CD14-positive monocyte (primary cell): ENCODE measurements around the gene PPP2R2C. TPM values are rescaled to one million over a fixed set of nuclear protein-coding genes. Genes with fewer than 3 reads are reported as not detected.

ENCODE experiments used
- DNase-seq, 3 donors: peaks; one replicate each; pipeline ENCODE4 v3.0.0-alpha.2; 2011 to 2022
- H2AFZ ChIP-seq: 2 replicates; pipeline ENCODE4 v1.6.0; 2012; ENCODE audit warnings: mild to moderate bottlenecking, low read depth, low read length, inconsistent platforms; ENCODE audit not compliant: insufficient read depth, poor library complexity, severe bottlenecking
- H3K27ac ChIP-seq, 2 donors: 1 replicate in 1 of 2; 2 replicates in 1 of 2; pipeline ENCODE4 v1.5.1; 2012 to 2013; ENCODE audit warnings: low read length in 2 of 2, control low read depth in 1 of 2, inconsistent platforms in 1 of 2, low read depth in 1 of 2, mild to moderate bottlenecking in 1 of 2
- H3K27me3 ChIP-seq, 2 donors: one replicate each; pipeline versions ENCODE4 v1.6.0 to v1.6.1; 2011 to 2013; ENCODE audit warnings: low read length in 2 of 2; ENCODE audit not compliant: control insufficient read depth in 2 of 2, insufficient read depth in 2 of 2
- H3K36me3 ChIP-seq, 2 donors: replicated peaks in 1 of 2; 1 replicate in 1 of 2; 2 replicates in 1 of 2; pipeline versions ENCODE4 v1.5.1 to v1.6.1; 2012 to 2013; ENCODE audit warnings: low read length in 2 of 2, control low read depth in 1 of 2, inconsistent platforms in 1 of 2, mild to moderate bottlenecking in 1 of 2; ENCODE audit not compliant: insufficient read depth in 2 of 2, control insufficient read depth in 1 of 2
- H3K4me1 ChIP-seq, 2 donors: 1 replicate in 1 of 2; 2 replicates in 1 of 2; pipeline versions ENCODE4 v1.5.1 to v1.6.1; 2012 to 2013; ENCODE audit warnings: low read length in 2 of 2, control low read depth in 1 of 2, inconsistent platforms in 1 of 2, mild to moderate bottlenecking in 1 of 2, moderate library complexity in 1 of 2; ENCODE audit not compliant: insufficient read depth in 2 of 2, control insufficient read depth in 1 of 2
- H3K4me2 ChIP-seq: replicated peaks from 2 replicates; pipeline ENCODE3; 2012; ENCODE audit warnings: low read length, moderate library complexity, mild to moderate bottlenecking; ENCODE audit not compliant: poor library complexity, severe bottlenecking; ENCODE audit errors: extremely low read depth
- H3K4me3 ChIP-seq, 3 experiments: fragments of 200-600 bp in 1 of 3; sonication (generic) in 1 of 3; replicated peaks in 1 of 3; 1 replicate in 2 of 3; 2 replicates in 1 of 3; pipeline ENCODE4 v1.5.1; 2011 to 2013; ENCODE audit warnings: low read length in 3 of 3, mild to moderate bottlenecking in 3 of 3, control low read depth in 2 of 3, low read depth in 2 of 3, inconsistent platforms in 1 of 3, moderate library complexity in 1 of 3
- H3K79me2 ChIP-seq: 2 replicates; pipeline ENCODE4 v1.6.0; 2012; ENCODE audit warnings: mild to moderate bottlenecking, control low read depth, inconsistent platforms, low read length, moderate library complexity; ENCODE audit not compliant: insufficient read depth
- H3K9ac ChIP-seq: 2 replicates; pipeline ENCODE4 v1.6.0; 2017; ENCODE audit warnings: low read length, mild to moderate bottlenecking; ENCODE audit not compliant: insufficient read depth, poor library complexity, severe bottlenecking
- H3K9me3 ChIP-seq, 2 donors: replicated peaks in 1 of 2; 1 replicate in 1 of 2; 2 replicates in 1 of 2; pipeline versions ENCODE4 v1.5.1 to v1.6.1; 2012 to 2013; ENCODE audit warnings: low read length in 2 of 2, control low read depth in 1 of 2; ENCODE audit not compliant: control insufficient read depth in 1 of 2, insufficient read depth in 1 of 2
- H4K20me1 ChIP-seq: 2 replicates; pipeline ENCODE4 v1.6.0; 2012; ENCODE audit warnings: mild to moderate bottlenecking, low read length, control low read depth, moderate library complexity; ENCODE audit not compliant: insufficient read depth
- H3K27ac Mint-ChIP-seq, 7 donors: one replicate each; pipeline ENCODE4 v1.8.0; 2020; ENCODE audit warnings: mild to moderate bottlenecking in 7 of 7, mixed read lengths in 7 of 7, moderate library complexity in 6 of 7, inconsistent platforms in 2 of 7
- H3K27me3 Mint-ChIP-seq, 3 donors: one replicate each; pipeline ENCODE4 v1.8.0; 2021 to 2022; ENCODE audit warnings: low read depth in 3 of 3, mild to moderate bottlenecking in 3 of 3, mixed read lengths in 3 of 3, moderate library complexity in 3 of 3, inconsistent platforms in 1 of 3
- H3K36me3 Mint-ChIP-seq, 2 donors: one replicate each; pipeline ENCODE4 v1.8.0; 2020; ENCODE audit warnings: mixed read lengths in 2 of 2, inconsistent platforms in 1 of 2, mild to moderate bottlenecking in 1 of 2
- H3K4me1 Mint-ChIP-seq: one replicate; pipeline ENCODE4 v1.8.0; 2020; ENCODE audit warnings: mild to moderate bottlenecking, mixed read lengths
- H3K4me3 Mint-ChIP-seq, 2 donors: one replicate each; pipeline ENCODE4 v1.8.0; 2020; ENCODE audit warnings: mild to moderate bottlenecking in 2 of 2, mixed read lengths in 2 of 2, moderate library complexity in 1 of 2
- H3K9me3 Mint-ChIP-seq, 7 donors: one replicate each; pipeline ENCODE4 v1.8.0; 2020 to 2022; ENCODE audit warnings: mixed read lengths in 7 of 7, mild to moderate bottlenecking in 6 of 7, moderate library complexity in 6 of 7, inconsistent platforms in 2 of 7
- WGBS: methylation state at CpG from one replicate; pipeline ENCODE4 v1.1.5; 2013; ENCODE audit warnings: missing lambda C conversion rate; ENCODE audit not compliant: insufficient coverage; 5-methylcytosine and 5-hydroxymethylcytosine counted together
- intact Hi-C, 2 donors: fragments of 100-400 bp; cut with micrococcal nuclease; formaldehyde crosslinking; loops; one replicate each; pipeline versions ENCODE4 v1.15.0 to v1.15.1; 2023
- polyA plus RNA-seq, 3 donors: library from polyadenylated mRNA; depleted of rRNA in 1 of 3; unstranded in 2 of 3; stranded (reverse) in 1 of 3; fragments of 300-500 nt in 2 of 3; fragments of >200 nt in 1 of 3; fragmentation: Illumina TruSeq in 2 of 3; gene quantifications; 1 replicate in 2 of 3; 2 replicates in 1 of 3; pipeline ENCODE4 v1.2.3, GENCODE V29; 2012 to 2021
- TF ChIP-seq, protein P1 (sequence below): fragments of 200-600 bp; IDR thresholded peaks from one replicate; pipeline ENCODE4 v1.8.0; 2022; ENCODE audit warnings: antibody characterized with exemption, mild to moderate bottlenecking

Gene PPP2R2C
- polyA plus RNA-seq, 3 donors, result not detected

- Mint-ChIP-seq H3K27me3 (peaks cover 2 to 6% (median 5%) of the 10 kb centered on the region in 3 donors), H3K9me3 (peaks cover 6 to 22% (median 16%) of the 10 kb centered on the region in 7 donors), H3K27ac (no peak overlapping the region), H3K36me3 (no peaks in the 10 kb centered on the region), H3K4me1 (no peaks in the 10 kb centered on the region), H3K4me3 (no peak overlapping the region)
- Histone ChIP-seq H3K4me3 (no peak overlapping the region), H3K27ac (no peak overlapping the region), H3K79me2 (no peaks in the 10 kb centered on the region), H3K36me3 (no peaks in the 10 kb centered on the region), H3K9me3 (peaks cover 4 to 9% of the 10 kb centered on the region in 2 donors), H2AFZ (no peak overlapping the region), H3K4me2 (no peak overlapping the region), H3K4me1 (no peaks in the 10 kb centered on the region), H4K20me1 (no peaks in the 10 kb centered on the region), H3K9ac (no peak overlapping the region), H3K27me3 (no peaks in the 10 kb centered on the region)
- TF ChIP-seq, protein P1, sequence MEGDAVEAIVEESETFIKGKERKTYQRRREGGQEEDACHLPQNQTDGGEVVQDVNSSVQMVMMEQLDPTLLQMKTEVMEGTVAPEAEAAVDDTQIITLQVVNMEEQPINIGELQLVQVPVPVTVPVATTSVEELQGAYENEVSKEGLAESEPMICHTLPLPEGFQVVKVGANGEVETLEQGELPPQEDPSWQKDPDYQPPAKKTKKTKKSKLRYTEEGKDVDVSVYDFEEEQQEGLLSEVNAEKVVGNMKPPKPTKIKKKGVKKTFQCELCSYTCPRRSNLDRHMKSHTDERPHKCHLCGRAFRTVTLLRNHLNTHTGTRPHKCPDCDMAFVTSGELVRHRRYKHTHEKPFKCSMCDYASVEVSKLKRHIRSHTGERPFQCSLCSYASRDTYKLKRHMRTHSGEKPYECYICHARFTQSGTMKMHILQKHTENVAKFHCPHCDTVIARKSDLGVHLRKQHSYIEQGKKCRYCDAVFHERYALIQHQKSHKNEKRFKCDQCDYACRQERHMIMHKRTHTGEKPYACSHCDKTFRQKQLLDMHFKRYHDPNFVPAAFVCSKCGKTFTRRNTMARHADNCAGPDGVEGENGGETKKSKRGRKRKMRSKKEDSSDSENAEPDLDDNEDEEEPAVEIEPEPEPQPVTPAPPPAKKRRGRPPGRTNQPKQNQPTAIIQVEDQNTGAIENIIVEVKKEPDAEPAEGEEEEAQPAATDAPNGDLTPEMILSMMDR, result no peak
- DNase-seq, result no peak
- WGBS, result 89% methylated on average over 3 of the region's 4 CpGs
- intact Hi-C loops, result no loop called here
Measured at GRCh38 chr4:6430927-6431326, 41.5 kb downstream of the PPP2R2C start.

DNA sequence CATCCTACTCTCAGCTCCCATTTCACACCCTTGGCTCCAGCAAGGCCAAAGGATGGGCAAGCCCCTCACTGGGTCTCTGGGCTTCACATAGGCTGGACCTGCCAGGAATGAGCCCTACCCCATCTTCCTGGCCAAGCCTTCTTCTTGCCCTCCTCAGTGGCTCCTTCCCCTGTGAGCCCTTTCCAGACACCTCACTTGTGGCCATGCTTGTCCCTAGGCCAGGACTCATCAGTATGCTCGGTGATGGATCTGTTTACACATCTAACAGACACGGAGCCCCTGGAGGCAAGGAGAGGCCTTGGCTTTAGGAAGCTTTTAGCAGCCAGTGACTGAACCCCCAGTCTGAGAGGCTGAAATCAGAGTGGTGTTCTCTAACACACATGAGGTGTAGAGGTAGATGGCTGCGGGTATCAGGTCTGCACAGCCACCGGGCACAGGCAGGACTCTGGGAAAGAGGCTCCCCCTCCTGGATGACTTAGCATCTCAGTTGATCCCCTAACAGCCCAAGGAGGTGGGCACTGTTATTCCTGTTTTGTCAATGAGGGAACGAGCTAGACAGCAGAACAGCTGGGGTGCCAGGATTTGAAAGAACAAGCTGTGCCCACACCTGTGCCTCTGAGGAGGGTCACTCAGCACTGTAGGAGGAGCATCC is 44.8 kb downstream of the PPP2R2C start:
- Histone ChIP-seq H3K9me3 (no peaks in the 10 kb centered on the region), H3K79me2 (no peaks in the 10 kb centered on the region), H3K4me2 (no peak overlapping the region), H2AFZ (no peak overlapping the region), H3K4me1 (no peaks in the 10 kb centered on the region), H3K36me3 (no peaks in the 10 kb centered on the region), H4K20me1 (no peaks in the 10 kb centered on the region), H3K27me3 (no peaks in the 10 kb centered on the region), H3K4me3 (no peak overlapping the region), H3K9ac (no peak overlapping the region), H3K27ac (no peak overlapping the region)
- Mint-ChIP-seq H3K27me3 (peaks cover 5 to 13% (median 6%) of the 10 kb centered on the region in 3 donors), H3K36me3 (no peaks in the 10 kb centered on the region), H3K9me3 (peaks cover 0 to 4% (median 2%) of the 10 kb centered on the region in 7 donors), H3K27ac (no peak overlapping the region), H3K4me1 (no peaks in the 10 kb centered on the region), H3K4me3 (no peak overlapping the region)
- intact Hi-C loops, result no loop called here
- DNase-seq, result no peak
- 65% methylated on average over 5 of the region's 5 CpGs for WGBS
- TF ChIP-seq, protein P1, result no peak
